Lower leg skin (tissue), 3 donors: ENCODE data around the gene TMEM163.

ENCODE experiments used
- CTCF ChIP-seq, 3 donors: fragments of 450-650 bp; IDR thresholded peaks; one replicate each; pipeline ENCODE4 v1.5.1; 2016; ENCODE audit warnings: antibody characterized with exemption in 3 of 3, mild to moderate bottlenecking in 3 of 3, moderate library complexity in 2 of 3
- POLR2A ChIP-seq, 2 donors: fragments of 450-650 bp; IDR thresholded peaks; one replicate each; pipeline ENCODE4 v1.6.1; 2016 to 2017; ENCODE audit warnings: antibody characterized with exemption in 2 of 2, mild to moderate bottlenecking in 1 of 2, moderate library complexity in 1 of 2

- TF ChIP-seq POLR2A (IDR thresholded peaks at IDR 0.05) = no peak
- TF ChIP-seq CTCF (IDR thresholded peaks at IDR 0.05) = no peak
Observed at GRCh38 chr2:134679294-134679693, 39.5 kb downstream of the TMEM163 start.
